ENCODE measurements around the gene SPIRE1.

The SPIRE1 gene

DNA sequence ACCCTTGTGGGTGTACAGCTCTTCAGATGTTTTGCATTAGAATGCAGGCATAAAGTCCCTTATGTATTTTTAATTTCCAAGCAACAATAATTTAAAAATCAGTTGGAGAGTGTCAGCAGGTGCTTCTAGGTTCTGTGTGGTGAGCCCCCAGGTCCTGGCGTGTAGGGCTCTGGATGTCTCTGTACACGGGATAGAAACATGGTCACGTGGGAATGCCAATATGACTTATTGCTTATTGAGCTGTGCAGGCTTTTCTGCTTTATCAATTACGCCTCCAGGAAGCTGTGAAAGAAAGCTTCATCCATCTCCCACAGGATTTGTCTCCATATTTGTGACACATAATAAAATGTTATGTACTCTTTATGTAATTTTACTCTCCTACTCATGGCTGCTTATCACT, 212.4 kb downstream of the SPIRE1 start:
- H3K27me3 ChIP-seq (ENCODE audit: control insufficient read depth, insufficient read depth, low read length), result no peaks in the 10 kb centered on the region
- peaks cover 14% of the 10 kb centered on the region for H3K36me3 ChIP-seq (ENCODE audit: control insufficient read depth, insufficient read depth, low read length)
- no peak overlapping the region for H3K9ac ChIP-seq (ENCODE audit: low read length)
- H3K27ac ChIP-seq (ENCODE audit: low read depth, low read length), result no peak overlapping the region
- H3K4me3 ChIP-seq (ENCODE audit: low read depth, low read length), result no peak overlapping the region
- peaks cover 13% of the 10 kb centered on the region for H3K9me3 ChIP-seq (ENCODE audit: control insufficient read depth, insufficient read depth, low read depth, low read length)
- H3K4me1 ChIP-seq (ENCODE audit: control insufficient read depth, insufficient read depth, low read length), result no peaks in the 10 kb centered on the region

DNA sequence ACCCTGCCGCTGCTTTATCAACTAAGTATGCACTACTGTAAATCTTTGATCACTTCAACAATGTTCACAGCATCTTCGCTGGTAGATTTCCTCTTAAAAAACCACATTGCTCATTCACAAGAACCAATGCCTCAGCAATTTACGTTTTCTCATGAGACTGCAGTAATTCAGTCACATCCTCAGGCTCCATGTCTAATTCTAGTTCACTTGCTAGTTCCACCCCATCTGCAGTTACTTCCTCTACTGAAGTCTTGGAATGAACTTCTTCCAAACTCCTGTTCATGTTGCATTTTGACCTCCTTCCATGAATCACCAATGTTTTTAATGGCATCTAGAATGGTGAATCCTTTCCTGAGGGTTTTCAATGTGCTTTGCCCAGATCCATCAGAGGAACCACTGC, 214.4 kb downstream of the SPIRE1 start:
- H3K27ac ChIP-seq (ENCODE audit: low read depth, low read length), result no peak overlapping the region
- no peak overlapping the region for H3K9ac ChIP-seq (ENCODE audit: low read length)
- H3K9me3 ChIP-seq (ENCODE audit: control insufficient read depth, insufficient read depth, low read depth, low read length), result peaks cover 13% of the 10 kb centered on the region
- H3K4me1 ChIP-seq (ENCODE audit: control insufficient read depth, insufficient read depth, low read length), result no peaks in the 10 kb centered on the region
- peaks cover 4% of the 10 kb centered on the region; the same call in 1 of the 2 replicates for H3K36me3 ChIP-seq (ENCODE audit: control insufficient read depth, insufficient read depth, low read length)
- no peaks in the 10 kb centered on the region for H3K27me3 ChIP-seq (ENCODE audit: control insufficient read depth, insufficient read depth, low read length)
- no peak overlapping the region for H3K4me3 ChIP-seq (ENCODE audit: low read depth, low read length)

DNA sequence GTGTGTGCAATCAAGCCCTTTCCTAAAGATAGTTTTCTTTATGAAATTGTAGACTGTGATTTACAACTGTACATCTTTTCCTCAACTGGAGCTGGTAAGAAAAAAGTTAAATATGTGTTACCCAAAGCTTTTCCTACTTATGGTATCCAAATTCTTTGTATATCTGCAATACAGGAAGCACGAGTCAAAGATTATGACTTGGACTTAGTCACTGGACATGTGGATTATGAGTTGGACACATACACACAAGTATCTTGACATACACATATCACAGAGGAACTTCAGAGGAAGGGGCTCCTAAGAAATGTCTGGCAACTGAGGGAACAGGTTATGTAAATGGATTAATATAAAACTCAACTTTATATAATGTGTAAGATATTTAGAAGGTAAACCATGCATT, 215.0 kb downstream of the SPIRE1 start:
- Histone ChIP-seq H3K36me3 (ENCODE audit: control insufficient read depth, insufficient read depth, low read length) (peaks cover 4% of the 10 kb centered on the region; the same call in 1 of the 2 replicates), H3K9me3 (ENCODE audit: control insufficient read depth, insufficient read depth, low read depth, low read length) (peaks cover 13% of the 10 kb centered on the region), H3K27me3 (ENCODE audit: control insufficient read depth, insufficient read depth, low read length) (no peaks in the 10 kb centered on the region), H3K4me1 (ENCODE audit: control insufficient read depth, insufficient read depth, low read length) (no peaks in the 10 kb centered on the region), H3K9ac (ENCODE audit: low read length) (no peak overlapping the region), H3K27ac (ENCODE audit: low read depth, low read length) (no peak overlapping the region), H3K4me3 (ENCODE audit: low read depth, low read length) (no peak overlapping the region)

DNA sequence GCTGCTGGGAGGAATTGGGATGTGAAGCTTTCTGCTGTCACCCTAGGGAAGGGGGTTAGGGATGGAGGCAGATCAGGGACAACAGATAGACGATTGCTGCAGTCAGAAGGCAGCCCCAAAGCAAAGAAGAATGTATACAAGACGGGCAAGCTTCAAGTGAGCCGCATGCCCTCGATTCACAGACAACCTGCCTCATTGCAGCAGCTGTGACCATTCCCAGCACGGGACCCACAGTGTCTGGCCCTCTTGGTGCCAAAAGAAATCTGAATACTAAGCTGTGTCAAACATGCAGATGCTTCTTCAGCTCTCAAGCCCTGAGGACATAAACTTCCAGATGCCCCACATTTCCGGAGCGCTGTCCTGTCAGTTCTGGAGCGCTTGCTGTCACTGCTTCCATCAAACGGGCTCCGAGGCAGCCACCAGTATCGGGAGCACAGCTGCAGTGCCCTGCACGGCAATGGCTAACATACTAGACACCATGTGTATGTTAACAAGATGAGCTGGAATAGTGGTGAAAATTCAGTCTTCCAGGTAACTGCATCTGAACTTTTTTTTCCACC, 216.4 kb downstream of the SPIRE1 start:
- Histone ChIP-seq H3K27ac (ENCODE audit: low read depth, low read length) (no peak overlapping the region), H3K4me3 (ENCODE audit: low read depth, low read length) (no peak overlapping the region), H3K36me3 (ENCODE audit: control insufficient read depth, insufficient read depth, low read length) (peaks cover 4% of the 10 kb centered on the region; the same call in 1 of the 2 replicates), H3K9me3 (ENCODE audit: control insufficient read depth, insufficient read depth, low read depth, low read length) (peaks cover 13% of the 10 kb centered on the region), H3K4me1 (ENCODE audit: control insufficient read depth, insufficient read depth, low read length) (no peaks in the 10 kb centered on the region), H3K27me3 (ENCODE audit: control insufficient read depth, insufficient read depth, low read length) (no peaks in the 10 kb centered on the region), H3K9ac (ENCODE audit: low read length) (no peak overlapping the region)

DNA sequence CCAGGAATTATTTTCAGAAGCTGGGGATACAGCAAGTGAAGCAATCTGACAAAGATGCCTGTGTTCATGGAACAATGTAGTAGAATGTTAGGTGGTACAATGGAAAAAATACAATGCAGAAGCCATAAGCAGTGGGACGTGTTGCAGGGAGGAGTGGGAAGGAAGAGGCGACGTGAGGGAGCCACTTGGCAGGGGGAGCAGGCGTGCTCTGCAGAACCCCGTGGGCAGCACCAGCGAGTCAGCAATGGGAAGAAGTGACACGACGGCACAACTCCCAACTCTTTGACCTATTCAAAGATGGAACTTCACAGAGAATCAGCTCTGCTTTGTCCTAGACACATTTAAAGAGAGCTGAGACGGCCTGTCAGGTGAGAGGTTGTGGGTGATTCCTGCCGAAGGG, 219.7 kb downstream of the SPIRE1 start:
- no peak overlapping the region for H3K4me3 ChIP-seq (ENCODE audit: low read depth, low read length)
- H3K9ac ChIP-seq (ENCODE audit: low read length), result no peak overlapping the region
- H3K36me3 ChIP-seq (ENCODE audit: control insufficient read depth, insufficient read depth, low read length), result no peaks in the 10 kb centered on the region
- H3K27ac ChIP-seq (ENCODE audit: low read depth, low read length), result no peak overlapping the region
- peaks cover 10% of the 10 kb centered on the region for H3K4me1 ChIP-seq (ENCODE audit: control insufficient read depth, insufficient read depth, low read length)
- H3K27me3 ChIP-seq (ENCODE audit: control insufficient read depth, insufficient read depth, low read length), result no peaks in the 10 kb centered on the region
- H3K9me3 ChIP-seq (ENCODE audit: control insufficient read depth, insufficient read depth, low read depth, low read length), result 0 out of 2 replicates have a peak, but pooled peaks cover 1% of the 10 kb centered on the region

DNA sequence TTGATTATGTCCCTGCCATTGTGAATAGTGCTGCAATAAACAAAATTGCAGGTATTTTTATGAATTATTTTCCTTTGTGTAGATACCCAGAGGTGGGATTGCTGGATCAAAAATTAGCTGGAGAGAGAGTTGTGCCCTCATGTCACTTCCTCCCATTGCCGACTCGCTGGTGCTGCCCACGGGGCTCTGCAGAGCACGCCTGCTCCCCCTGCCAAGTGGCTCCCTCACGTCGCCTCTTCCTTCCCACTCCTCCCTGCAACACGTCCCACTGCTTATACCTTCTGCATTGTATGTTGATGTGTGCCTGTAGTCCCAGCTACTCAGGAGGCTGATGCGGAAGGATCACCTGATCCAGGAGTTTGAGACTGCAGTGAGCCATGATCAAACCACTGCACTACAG, 222.0 kb downstream of the SPIRE1 start:
- H3K27me3 ChIP-seq (ENCODE audit: control insufficient read depth, insufficient read depth, low read length), result no peaks in the 10 kb centered on the region
- H3K36me3 ChIP-seq (ENCODE audit: control insufficient read depth, insufficient read depth, low read length), result peaks cover 10% of the 10 kb centered on the region; the same call in 1 of the 2 replicates
- H3K4me3 ChIP-seq (ENCODE audit: low read depth, low read length), result no peak overlapping the region
- no peak overlapping the region for H3K27ac ChIP-seq (ENCODE audit: low read depth, low read length)
- H3K9me3 ChIP-seq (ENCODE audit: control insufficient read depth, insufficient read depth, low read depth, low read length), result no peaks in the 10 kb centered on the region
- H3K4me1 ChIP-seq (ENCODE audit: control insufficient read depth, insufficient read depth, low read length), result peaks cover 10% of the 10 kb centered on the region
- no peak overlapping the region for H3K9ac ChIP-seq (ENCODE audit: low read length)

DNA sequence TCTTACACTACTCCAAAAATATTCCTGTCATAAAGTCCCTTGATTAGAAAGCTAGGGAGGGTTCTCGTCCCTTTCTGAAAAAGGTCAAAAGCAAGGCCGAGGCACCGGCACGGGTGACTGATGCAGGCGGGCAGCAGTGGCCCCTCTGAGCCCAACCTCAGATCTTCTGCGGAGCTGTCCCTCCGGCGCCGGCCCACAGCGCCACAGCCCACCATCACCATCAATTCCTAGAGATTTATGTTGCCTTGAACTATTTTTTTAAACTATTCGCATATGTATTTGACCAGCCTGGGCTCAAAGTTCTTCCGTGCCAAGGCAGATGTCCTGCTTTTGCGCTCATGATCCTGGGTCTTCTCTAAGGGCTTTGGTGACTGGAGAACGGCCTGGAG, 223.4 kb downstream of the SPIRE1 start:
- Histone ChIP-seq H3K36me3 (ENCODE audit: control insufficient read depth, insufficient read depth, low read length) (peaks cover 22% of the 10 kb centered on the region), H3K4me1 (ENCODE audit: control insufficient read depth, insufficient read depth, low read length) (peaks cover 10% of the 10 kb centered on the region), H3K4me3 (ENCODE audit: low read depth, low read length) (no peak overlapping the region), H3K27ac (ENCODE audit: low read depth, low read length) (no peak overlapping the region), H3K9me3 (ENCODE audit: control insufficient read depth, insufficient read depth, low read depth, low read length) (no peaks in the 10 kb centered on the region), H3K9ac (ENCODE audit: low read length) (no peak overlapping the region), H3K27me3 (ENCODE audit: control insufficient read depth, insufficient read depth, low read length) (no peaks in the 10 kb centered on the region)

DNA sequence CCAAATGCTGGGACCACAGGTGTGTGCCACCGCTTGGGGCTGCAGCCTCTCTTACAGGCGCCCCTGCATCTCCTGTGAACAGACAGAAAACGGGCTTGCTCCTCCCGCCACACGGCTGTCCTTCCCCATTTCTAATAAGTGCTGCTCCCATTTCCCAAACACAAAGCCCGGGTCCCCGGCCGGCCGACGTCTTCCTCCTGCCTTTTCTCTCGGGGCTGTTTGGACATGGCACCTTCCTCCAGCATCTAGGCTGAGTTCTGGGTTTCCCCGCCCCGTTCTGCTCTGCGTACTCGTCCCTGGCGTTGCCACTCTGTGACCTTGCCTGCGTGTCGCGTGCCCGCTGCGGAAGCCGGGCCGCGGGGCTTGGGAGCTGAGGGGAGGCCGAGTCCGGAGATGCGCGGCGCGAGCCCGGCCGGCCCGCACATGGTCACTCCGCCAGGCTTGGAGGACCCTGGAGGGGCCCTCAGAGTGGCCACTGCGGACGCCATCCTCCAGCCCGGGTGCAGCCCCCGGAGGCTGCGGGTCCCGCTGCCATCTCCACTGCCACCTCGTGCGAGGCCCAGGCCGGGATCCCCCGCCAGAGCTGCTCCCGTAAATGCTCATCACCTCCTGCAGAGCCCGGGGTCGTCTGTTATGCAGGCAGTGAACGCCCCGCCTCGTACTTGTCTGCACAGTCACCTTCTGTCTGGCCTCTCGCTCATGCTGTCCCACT, 223.9 kb downstream of the SPIRE1 start:
- peaks cover 10% of the 10 kb centered on the region for H3K4me1 ChIP-seq (ENCODE audit: control insufficient read depth, insufficient read depth, low read length)
- H3K27ac ChIP-seq (ENCODE audit: low read depth, low read length), result no peak overlapping the region
- no peak overlapping the region for H3K4me3 ChIP-seq (ENCODE audit: low read depth, low read length)
- H3K27me3 ChIP-seq (ENCODE audit: control insufficient read depth, insufficient read depth, low read length), result no peaks in the 10 kb centered on the region
- H3K36me3 ChIP-seq (ENCODE audit: control insufficient read depth, insufficient read depth, low read length), result peaks cover 27% of the 10 kb centered on the region
- H3K9me3 ChIP-seq (ENCODE audit: control insufficient read depth, insufficient read depth, low read depth, low read length), result no peaks in the 10 kb centered on the region
- no peak overlapping the region for H3K9ac ChIP-seq (ENCODE audit: low read length)

DNA sequence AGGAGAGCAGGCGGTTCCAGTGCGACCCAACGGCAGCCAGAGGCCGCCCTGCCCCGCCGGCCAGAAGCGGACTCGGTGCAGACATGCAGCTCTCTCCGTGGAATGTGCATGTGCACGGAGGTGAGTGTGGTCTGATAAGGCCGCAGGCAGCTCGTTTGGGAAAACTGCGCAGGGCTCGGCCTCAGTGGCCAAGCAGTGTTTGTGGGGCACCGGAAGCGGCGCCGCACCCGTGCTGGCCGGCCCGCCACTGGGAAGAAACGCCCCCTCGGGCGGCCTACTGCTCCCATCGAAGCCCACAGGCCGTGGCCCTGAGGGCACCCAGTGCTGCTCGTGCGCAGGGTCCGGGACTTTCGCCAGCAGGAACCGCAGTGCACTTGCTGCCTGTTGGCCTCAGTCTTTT, 225.0 kb downstream of the SPIRE1 start:
- H3K27ac ChIP-seq (ENCODE audit: low read depth, low read length), result no peak overlapping the region
- H3K4me3 ChIP-seq (ENCODE audit: low read depth, low read length), result no peak overlapping the region
- peaks cover 33% of the 10 kb centered on the region for H3K36me3 ChIP-seq (ENCODE audit: control insufficient read depth, insufficient read depth, low read length)
- peaks cover 10% of the 10 kb centered on the region for H3K4me1 ChIP-seq (ENCODE audit: control insufficient read depth, insufficient read depth, low read length)
- no peak overlapping the region for H3K9ac ChIP-seq (ENCODE audit: low read length)
- peaks cover 2% of the 10 kb centered on the region; the same call in 1 of the 2 replicates for H3K9me3 ChIP-seq (ENCODE audit: control insufficient read depth, insufficient read depth, low read depth, low read length)
- H3K27me3 ChIP-seq (ENCODE audit: control insufficient read depth, insufficient read depth, low read length), result no peaks in the 10 kb centered on the region

DNA sequence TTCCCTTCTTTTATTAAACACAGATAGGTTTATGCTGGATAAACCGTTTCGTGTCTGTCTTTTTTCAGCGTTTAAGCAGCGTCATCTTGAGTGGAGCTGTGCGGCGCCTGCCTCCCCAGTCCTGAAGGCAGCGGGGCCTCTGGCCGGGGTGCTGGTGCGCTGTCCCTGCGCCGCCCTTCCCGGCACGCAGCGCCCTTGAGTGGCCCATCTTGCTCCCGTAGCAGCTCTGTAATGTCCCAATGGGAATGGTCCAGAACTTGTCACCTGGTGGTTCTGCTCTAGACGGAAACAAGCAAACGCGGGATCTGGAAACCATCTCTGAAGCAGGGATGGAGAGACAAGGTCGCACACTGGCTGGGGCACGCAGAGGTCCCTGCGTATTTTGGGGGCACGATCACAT, 225.7 kb downstream of the SPIRE1 start:
- Histone ChIP-seq H3K4me3 (ENCODE audit: low read depth, low read length) (no peak overlapping the region), H3K9ac (ENCODE audit: low read length) (no peak overlapping the region), H3K36me3 (ENCODE audit: control insufficient read depth, insufficient read depth, low read length) (peaks cover 38% of the 10 kb centered on the region), H3K27ac (ENCODE audit: low read depth, low read length) (no peak overlapping the region), H3K9me3 (ENCODE audit: control insufficient read depth, insufficient read depth, low read depth, low read length) (peaks cover 7% of the 10 kb centered on the region; the same call in 1 of the 2 replicates), H3K27me3 (ENCODE audit: control insufficient read depth, insufficient read depth, low read length) (no peaks in the 10 kb centered on the region), H3K4me1 (ENCODE audit: control insufficient read depth, insufficient read depth, low read length) (peaks cover 10% of the 10 kb centered on the region)

DNA sequence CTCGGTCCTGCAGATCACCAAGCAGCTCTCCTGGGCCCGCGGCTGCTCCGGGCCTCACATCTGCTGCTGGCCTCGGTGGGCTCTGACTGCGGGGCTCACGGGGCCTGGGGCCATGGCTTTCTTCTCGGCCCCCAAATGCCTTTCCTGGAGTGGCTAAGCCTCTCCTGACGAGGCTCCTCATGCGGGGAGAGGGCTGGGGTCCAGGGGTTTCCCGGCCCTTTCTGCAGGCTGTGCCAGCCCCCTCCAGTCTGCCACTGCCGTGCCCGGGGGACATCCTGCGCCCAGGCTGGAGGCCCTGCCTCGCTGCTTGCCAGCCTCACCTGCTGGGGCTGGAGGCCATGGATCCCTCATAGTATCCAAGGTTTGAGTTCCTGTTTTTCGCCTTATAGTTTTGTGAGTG, 226.3 kb downstream of the SPIRE1 start:
- Histone ChIP-seq H3K27ac (ENCODE audit: low read depth, low read length) (no peak overlapping the region), H3K36me3 (ENCODE audit: control insufficient read depth, insufficient read depth, low read length) (peaks cover 43% of the 10 kb centered on the region), H3K27me3 (ENCODE audit: control insufficient read depth, insufficient read depth, low read length) (no peaks in the 10 kb centered on the region), H3K9me3 (ENCODE audit: control insufficient read depth, insufficient read depth, low read depth, low read length) (peaks cover 8% of the 10 kb centered on the region; the same call in 1 of the 2 replicates), H3K9ac (ENCODE audit: low read length) (no peak overlapping the region), H3K4me1 (ENCODE audit: control insufficient read depth, insufficient read depth, low read length) (peaks cover 10% of the 10 kb centered on the region), H3K4me3 (ENCODE audit: low read depth, low read length) (no peak overlapping the region)

Data from HUES6 (cell line).